IMR-90 (cell line): ENCODE data around the gene C13orf46. TPM values are rescaled to one million over a fixed set of nuclear protein-coding genes. Genes with fewer than 3 reads are reported as not detected.

Experiments used
- ATAC-seq: fragments of 200-7000 bp; cut with Tn5 transposase; 2 replicates; pipeline ENCODE4 v1.9.1; 2020; ENCODE audit warnings: low read depth, mild to moderate bottlenecking, moderate library complexity
- BruUV-seq: library from RNA; stranded (reverse); fragments of 400-500 nt; replicated peaks from 2 replicates; lab custom pipeline; 2021; lab: Mats Ljungman, UMichigan
- CTCF ChIA-PET: fragments of 300-600 bp; formaldehyde crosslinking; extraction: SDS; loops from one replicate; lab custom pipeline; 2021; ENCODE audit warnings: antibody characterized with exemption; lab: Yijun Ruan, JAX
- POLR2A ChIA-PET: fragments of 300-600 bp; sonication (Branson Sonifier 250); formaldehyde crosslinking; loops from one replicate; lab custom pipeline; 2022; ENCODE audit warnings: antibody characterized with exemption; ENCODE audit not compliant: unreplicated experiment; lab: Charles Lee
- DNase-seq: peaks from one replicate; pipeline ENCODE4 v3.0.0; 2013
- H2AFZ ChIP-seq: replicated peaks from 2 replicates; pipeline ENCODE3; 2013; ENCODE audit warnings: low read length, mild to moderate bottlenecking; ENCODE audit not compliant: poor library complexity
- H2AK5ac ChIP-seq: 2 replicates; pipeline ENCODE4 v1.6.1; 2013; ENCODE audit warnings: low read depth, low read length, inconsistent platforms
- H2AK9ac ChIP-seq: replicated peaks from 2 replicates; pipeline ENCODE3; 2013; ENCODE audit warnings: mild to moderate bottlenecking, low read depth, low read length, moderate library complexity; ENCODE audit not compliant: poor library complexity
- H2BK120ac ChIP-seq: 2 replicates; pipeline ENCODE4 v1.6.1; 2013; ENCODE audit warnings: low read depth, low read length, inconsistent platforms
- H2BK15ac ChIP-seq: 3 replicates; pipeline ENCODE4 v1.6.1; 2013; ENCODE audit warnings: low read depth, low read length, inconsistent platforms
- H2BK20ac ChIP-seq: 2 replicates; pipeline ENCODE4 v1.6.1; 2013; ENCODE audit warnings: low read depth, mild to moderate bottlenecking, inconsistent platforms, low read length, moderate library complexity
- H2BK5ac ChIP-seq: 2 replicates; pipeline ENCODE4 v1.6.1; 2013; ENCODE audit warnings: mild to moderate bottlenecking, low read depth, low read length, inconsistent platforms; ENCODE audit not compliant: poor library complexity, severe bottlenecking
- H3K14ac ChIP-seq: replicated peaks from 2 replicates; pipeline ENCODE4 v1.6.1; 2013; ENCODE audit warnings: low read depth, low read length, inconsistent platforms
- H3K18ac ChIP-seq: 2 replicates; pipeline ENCODE4 v1.6.1; 2013; ENCODE audit warnings: low read depth, low read length, control low read depth
- H3K23ac ChIP-seq: 2 replicates; pipeline ENCODE4 v1.6.1; 2013; ENCODE audit warnings: low read depth, low read length, inconsistent platforms
- H3K27ac ChIP-seq: 2 replicates; pipeline ENCODE4 v1.5.1; 2013; ENCODE audit warnings: mild to moderate bottlenecking, control low read depth, low read length; ENCODE audit not compliant: insufficient read depth
- H3K27me3 ChIP-seq: 2 replicates; pipeline ENCODE4 v1.6.1; 2013; ENCODE audit warnings: low read length; ENCODE audit not compliant: control insufficient read depth, insufficient read depth
- H3K36me3 ChIP-seq: 2 replicates; pipeline ENCODE4 v1.6.1; 2013; ENCODE audit warnings: low read length, mixed read lengths; ENCODE audit not compliant: control insufficient read depth, insufficient read depth
- H3K4ac ChIP-seq: 2 replicates; pipeline ENCODE4 v1.6.1; 2013; ENCODE audit warnings: low read depth, low read length, inconsistent platforms
- H3K4me1 ChIP-seq: 2 replicates; pipeline ENCODE4 v1.6.1; 2013; ENCODE audit warnings: low read length, mixed read lengths; ENCODE audit not compliant: control insufficient read depth, insufficient read depth
- H3K4me2 ChIP-seq: 2 replicates; pipeline ENCODE4 v1.6.1; 2013; ENCODE audit warnings: low read depth, mild to moderate bottlenecking, control low read depth, low read length, moderate library complexity
- H3K4me3 ChIP-seq: 2 replicates; pipeline ENCODE4 v1.5.1; 2013; ENCODE audit warnings: low read depth, mild to moderate bottlenecking, control low read depth, low read length, moderate library complexity; ENCODE audit not compliant: insufficient read depth
- H3K56ac ChIP-seq: 2 replicates; pipeline ENCODE4 v1.6.1; 2013; ENCODE audit warnings: low read length, inconsistent platforms; ENCODE audit not compliant: insufficient read depth; ENCODE audit errors: extremely low read depth
- H3K79me1 ChIP-seq, 2 experiments: 2 replicates each; pipeline ENCODE4 v1.6.1; 2013; ENCODE audit warnings: low read length in 2 of 2, inconsistent platforms in 1 of 2, low read depth in 1 of 2
- H3K9ac ChIP-seq: 2 replicates; pipeline ENCODE4 v1.6.1; 2013; ENCODE audit warnings: low read depth, low read length, control low read depth
- H3K9me1 ChIP-seq: 2 replicates; pipeline ENCODE4 v1.6.1; 2013; ENCODE audit warnings: low read length, inconsistent platforms; ENCODE audit not compliant: insufficient read depth
- H3K9me3 ChIP-seq: 2 replicates; pipeline ENCODE4 v1.6.1; 2013; ENCODE audit warnings: low read length; ENCODE audit not compliant: control insufficient read depth, insufficient read depth
- H4K20me1 ChIP-seq: 2 replicates; pipeline ENCODE4 v1.6.1; 2013; ENCODE audit warnings: low read length, inconsistent platforms; ENCODE audit not compliant: insufficient read depth
- H4K5ac ChIP-seq: 2 replicates; pipeline ENCODE4 v1.6.1; 2013; ENCODE audit warnings: mild to moderate bottlenecking, low read depth, low read length, control low read depth
- H4K8ac ChIP-seq, 2 experiments: 2 replicates each; pipeline ENCODE4 v1.6.1; 2013; ENCODE audit warnings: low read depth in 2 of 2, low read length in 2 of 2, control low read depth in 1 of 2, inconsistent platforms in 1 of 2
- H4K91ac ChIP-seq: 2 replicates; pipeline ENCODE4 v1.6.1; 2013; ENCODE audit warnings: low read depth, low read length, inconsistent platforms; ENCODE audit not compliant: insufficient read depth
- BHLHE40 ChIP-seq: fragments of 150-350 bp; IDR thresholded peaks from 2 replicates; pipeline ENCODE4 v1.6.1; 2016; ENCODE audit warnings: mild to moderate bottlenecking, low read depth, low read length
- CEBPB ChIP-seq: IDR thresholded peaks from 2 replicates; pipeline ENCODE4 v1.6.1; 2012; ENCODE audit warnings: low read depth, low read length, improper control_type of control experiment
- CHD1 ChIP-seq: IDR thresholded peaks from 2 replicates; pipeline ENCODE4 v1.6.1; 2012; ENCODE audit warnings: low read depth, low read length, improper control_type of control experiment
- FOS ChIP-seq: fragments of 150-350 bp; IDR thresholded peaks from 2 replicates; pipeline ENCODE4 v1.6.1; 2016; ENCODE audit warnings: low read depth, low read length
- MAFK ChIP-seq: IDR thresholded peaks from 2 replicates; pipeline ENCODE4 v1.6.1; 2012; ENCODE audit warnings: low read depth, low read length, improper control_type of control experiment
- MAZ ChIP-seq: IDR thresholded peaks from 2 replicates; pipeline ENCODE4 v1.6.1; 2012; ENCODE audit warnings: low read depth, mild to moderate bottlenecking, low read length, improper control_type of control experiment, moderate library complexity, borderline replicate concordance
- MXI1 ChIP-seq: IDR thresholded peaks from 2 replicates; pipeline ENCODE4 v1.6.1; 2012; ENCODE audit warnings: low read depth, mild to moderate bottlenecking, low read length, moderate library complexity, borderline replicate concordance
- NFE2L2 ChIP-seq: fragments of 150-350 bp; IDR thresholded peaks from 2 replicates; pipeline ENCODE4 v1.6.1; 2016; ENCODE audit warnings: low read depth, mild to moderate bottlenecking, low read length
- POLR2A ChIP-seq: IDR thresholded peaks from 2 replicates; pipeline ENCODE4 v1.6.1; 2012; ENCODE audit warnings: mild to moderate bottlenecking, low read depth, low read length
- RAD21 ChIP-seq: IDR thresholded peaks from 2 replicates; pipeline ENCODE4 v1.6.1; 2012; ENCODE audit warnings: low read length, improper control_type of control experiment
- RCOR1 ChIP-seq: IDR thresholded peaks from 2 replicates; pipeline ENCODE4 v1.6.1; 2012; ENCODE audit warnings: mild to moderate bottlenecking, low read length, improper control_type of control experiment; ENCODE audit not compliant: insufficient replicate concordance
- RFX5 ChIP-seq: IDR thresholded peaks from 2 replicates; pipeline ENCODE4 v1.8.0; 2012; ENCODE audit warnings: low read depth, mild to moderate bottlenecking, low read length, moderate library complexity
- SMC3 ChIP-seq: fragments of 150-350 bp; IDR thresholded peaks from 2 replicates; pipeline ENCODE4 v1.6.1; 2016; ENCODE audit warnings: low read depth, mild to moderate bottlenecking, antibody characterized with exemption, low read length, moderate library complexity
- WGBS, 2 experiments: methylation state at CpG; one replicate each; pipeline versions ENCODE4 v1.1.5 to v1.1.7; 2013; ENCODE audit warnings: missing lambda C conversion rate in 2 of 2; ENCODE audit not compliant: insufficient read length in 1 of 2; ENCODE audit errors: extremely low coverage in 2 of 2; 5-methylcytosine and 5-hydroxymethylcytosine counted together
- dilution Hi-C: fragments of 300-500 bp; cut with HindIII; formaldehyde crosslinking; loops from one replicate; pipeline ENCODE4 v1.14.3; 2018; ENCODE audit warnings: low sequenced_read_pairs; ENCODE audit not compliant: unreplicated experiment
- in situ Hi-C: fragments of 300-500 bp; cut with MboI; formaldehyde crosslinking; loops from 3 replicates; pipeline ENCODE4 v1.14.3; 2019; ENCODE audit warnings: low sequenced_read_pairs, inconsistent platforms, mixed read lengths
- intact Hi-C: fragments of 100-400 bp; cut with micrococcal nuclease; formaldehyde crosslinking; loops from 2 replicates; pipeline ENCODE4 v1.10.0; 2022
- polyA plus RNA-seq, 3 experiments: library from polyadenylated mRNA; depleted of rRNA; stranded (reverse); fragments of >200 nt; gene quantifications; 2 replicates each; pipeline ENCODE4 v1.2.3, GENCODE V29; 2012; ENCODE audit warnings: low replicate concordance in 1 of 3
- total RNA-seq: library from RNA; depleted of rRNA; stranded (reverse); fragments of >200 nt; gene quantifications from 2 replicates; pipeline ENCODE4 v1.2.3, GENCODE V29; 2012
- TF ChIP-seq, protein P1 (sequence below): fragments of 150-350 bp; IDR thresholded peaks from 2 replicates; pipeline ENCODE4 v1.6.1; 2016; ENCODE audit warnings: low read depth, mild to moderate bottlenecking, low read length, moderate library complexity, borderline replicate concordance
- TF ChIP-seq, protein P2 (sequence below): fragments of 150-350 bp; IDR thresholded peaks from 2 replicates; pipeline ENCODE4 v1.6.1; 2017; ENCODE audit warnings: mild to moderate bottlenecking, antibody characterized with exemption, low read length, low read depth
- TF ChIP-seq, protein P3 (sequence below): conservative IDR thresholded peaks from 2 replicates; pipeline ENCODE4 v1.5.1; 2012; ENCODE audit warnings: mild to moderate bottlenecking, low read depth, low read length, improper control_type of control experiment

Gene C13orf46
- total and polyA plus RNA-seq, 2 of the 4 experiments (the other 2 are of a cell fraction), result under 0.01 to 2.1 TPM

DNA sequence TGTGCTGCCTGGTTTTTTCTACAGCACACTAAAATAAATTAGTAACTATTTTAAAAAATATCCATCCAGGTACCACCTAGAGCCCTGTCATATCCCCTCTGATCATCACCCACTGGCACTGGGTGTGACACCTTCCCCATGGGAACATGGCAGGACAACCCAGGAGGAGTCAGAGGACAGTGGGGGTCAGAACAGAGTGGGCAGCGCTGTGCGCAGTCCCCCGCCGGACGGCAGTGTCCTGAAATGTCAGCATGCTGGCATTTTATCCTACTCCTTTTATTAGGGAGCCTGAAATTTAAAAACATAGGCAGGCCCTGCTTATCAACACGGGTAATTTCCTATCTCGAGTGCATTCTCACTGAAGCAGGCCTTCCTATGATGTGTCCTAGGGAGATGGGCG is 67.9 kb downstream of the C13orf46 start:
- H4K20me1 ChIP-seq, result no peaks in the 10 kb centered on the region
- peaks cover 27% of the 10 kb centered on the region for H3K4me1 ChIP-seq
- dilution Hi-C loops, result no loop called here
- H3K27ac ChIP-seq, result peak overlapping the region; percentile 31
- no peak overlapping the region for H3K4me2 ChIP-seq
- no CpG with 5 or more reads among the region's 8 CpGs for WGBS, 2 experiments
- H2AK5ac ChIP-seq, result peak overlapping the region; percentile 96
- peak overlapping the region; percentile 93 for H2BK5ac ChIP-seq
- no peak overlapping the region for H3K4me3 ChIP-seq
- H2BK15ac ChIP-seq, result peak overlapping the region; percentile 95
- peak overlapping the region; percentile 98 for H2BK20ac ChIP-seq
- peak overlapping the region; percentile 56; the same call in 1 of the 2 replicates for H3K56ac ChIP-seq
- peak overlapping the region; percentile 87 for H3K14ac ChIP-seq
- no peaks in the 10 kb centered on the region for H3K36me3 ChIP-seq
- POLR2A ChIA-PET, result interaction anchor here (1.0 kb wide), 1 partner anchor 42 kb away, joined by 3 read pairs; no protein-coding TSS in a partner anchor
- H3K23ac ChIP-seq, result peak overlapping the region; percentile 61; the same call in 1 of the 2 replicates
- DNase-seq (no peak), ATAC-seq (no peak)
- no peaks in the 10 kb centered on the region for H3K27me3 ChIP-seq
- H3K18ac ChIP-seq, result peak overlapping the region; percentile 74
- CTCF ChIA-PET, result no interaction called here
- TF ChIP-seq, protein P1, sequence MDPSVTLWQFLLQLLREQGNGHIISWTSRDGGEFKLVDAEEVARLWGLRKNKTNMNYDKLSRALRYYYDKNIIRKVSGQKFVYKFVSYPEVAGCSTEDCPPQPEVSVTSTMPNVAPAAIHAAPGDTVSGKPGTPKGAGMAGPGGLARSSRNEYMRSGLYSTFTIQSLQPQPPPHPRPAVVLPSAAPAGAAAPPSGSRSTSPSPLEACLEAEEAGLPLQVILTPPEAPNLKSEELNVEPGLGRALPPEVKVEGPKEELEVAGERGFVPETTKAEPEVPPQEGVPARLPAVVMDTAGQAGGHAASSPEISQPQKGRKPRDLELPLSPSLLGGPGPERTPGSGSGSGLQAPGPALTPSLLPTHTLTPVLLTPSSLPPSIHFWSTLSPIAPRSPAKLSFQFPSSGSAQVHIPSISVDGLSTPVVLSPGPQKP, result no peak
- TF ChIP-seq, protein P2, sequence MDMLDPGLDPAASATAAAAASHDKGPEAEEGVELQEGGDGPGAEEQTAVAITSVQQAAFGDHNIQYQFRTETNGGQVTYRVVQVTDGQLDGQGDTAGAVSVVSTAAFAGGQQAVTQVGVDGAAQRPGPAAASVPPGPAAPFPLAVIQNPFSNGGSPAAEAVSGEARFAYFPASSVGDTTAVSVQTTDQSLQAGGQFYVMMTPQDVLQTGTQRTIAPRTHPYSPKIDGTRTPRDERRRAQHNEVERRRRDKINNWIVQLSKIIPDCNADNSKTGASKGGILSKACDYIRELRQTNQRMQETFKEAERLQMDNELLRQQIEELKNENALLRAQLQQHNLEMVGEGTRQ, result no peak
- TF ChIP-seq MAFK (no peak), MXI1 (no peak), RCOR1 (no peak), RFX5 (no peak), MAZ (no peak), CHD1 (no peak), NFE2L2 (no peak), FOS (no peak), RAD21 (no peak), CEBPB (no peak), BHLHE40 (no peak), SMC3 (no peak), POLR2A (no peak)
- TF ChIP-seq, protein P3, sequence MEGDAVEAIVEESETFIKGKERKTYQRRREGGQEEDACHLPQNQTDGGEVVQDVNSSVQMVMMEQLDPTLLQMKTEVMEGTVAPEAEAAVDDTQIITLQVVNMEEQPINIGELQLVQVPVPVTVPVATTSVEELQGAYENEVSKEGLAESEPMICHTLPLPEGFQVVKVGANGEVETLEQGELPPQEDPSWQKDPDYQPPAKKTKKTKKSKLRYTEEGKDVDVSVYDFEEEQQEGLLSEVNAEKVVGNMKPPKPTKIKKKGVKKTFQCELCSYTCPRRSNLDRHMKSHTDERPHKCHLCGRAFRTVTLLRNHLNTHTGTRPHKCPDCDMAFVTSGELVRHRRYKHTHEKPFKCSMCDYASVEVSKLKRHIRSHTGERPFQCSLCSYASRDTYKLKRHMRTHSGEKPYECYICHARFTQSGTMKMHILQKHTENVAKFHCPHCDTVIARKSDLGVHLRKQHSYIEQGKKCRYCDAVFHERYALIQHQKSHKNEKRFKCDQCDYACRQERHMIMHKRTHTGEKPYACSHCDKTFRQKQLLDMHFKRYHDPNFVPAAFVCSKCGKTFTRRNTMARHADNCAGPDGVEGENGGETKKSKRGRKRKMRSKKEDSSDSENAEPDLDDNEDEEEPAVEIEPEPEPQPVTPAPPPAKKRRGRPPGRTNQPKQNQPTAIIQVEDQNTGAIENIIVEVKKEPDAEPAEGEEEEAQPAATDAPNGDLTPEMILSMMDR, result no peak
- H3K4ac ChIP-seq, result peak overlapping the region; percentile 98
- H2AFZ ChIP-seq, result no peak overlapping the region
- BruUV-seq, result no TSS peak
- in situ Hi-C loops, result no loop called here
- H4K5ac ChIP-seq, result peak overlapping the region; percentile 36; the same call in 1 of the 2 replicates
- H2BK120ac ChIP-seq, result peak overlapping the region; percentile 98
- no peak overlapping the region for H2AK9ac ChIP-seq
- no peak overlapping the region for H3K9ac ChIP-seq
- peak overlapping the region; percentile 96 for H4K91ac ChIP-seq
- no peaks in the 10 kb centered on the region for H3K9me3 ChIP-seq
- peak overlapping the region; percentile 81 to 96 for H4K8ac ChIP-seq
- peaks cover 0 to 37% of the 10 kb centered on the region in 2 experiments; a peak in 2 of 4 replicates for H3K79me1 ChIP-seq
- peaks cover 3% of the 10 kb centered on the region for H3K9me1 ChIP-seq
- intact Hi-C loops, result no loop called here
